ENCODE measurements around the gene DDR1. TPM values are rescaled to one million over a fixed set of nuclear protein-coding genes. Genes with fewer than 3 reads are reported as not detected.
A peak's percentile ranks its signal among the peaks of the same experiment; 100 is the strongest.

Gene DDR1
- total RNA-seq, 1 experiment from 2014 or later = 95.2 TPM

DNA sequence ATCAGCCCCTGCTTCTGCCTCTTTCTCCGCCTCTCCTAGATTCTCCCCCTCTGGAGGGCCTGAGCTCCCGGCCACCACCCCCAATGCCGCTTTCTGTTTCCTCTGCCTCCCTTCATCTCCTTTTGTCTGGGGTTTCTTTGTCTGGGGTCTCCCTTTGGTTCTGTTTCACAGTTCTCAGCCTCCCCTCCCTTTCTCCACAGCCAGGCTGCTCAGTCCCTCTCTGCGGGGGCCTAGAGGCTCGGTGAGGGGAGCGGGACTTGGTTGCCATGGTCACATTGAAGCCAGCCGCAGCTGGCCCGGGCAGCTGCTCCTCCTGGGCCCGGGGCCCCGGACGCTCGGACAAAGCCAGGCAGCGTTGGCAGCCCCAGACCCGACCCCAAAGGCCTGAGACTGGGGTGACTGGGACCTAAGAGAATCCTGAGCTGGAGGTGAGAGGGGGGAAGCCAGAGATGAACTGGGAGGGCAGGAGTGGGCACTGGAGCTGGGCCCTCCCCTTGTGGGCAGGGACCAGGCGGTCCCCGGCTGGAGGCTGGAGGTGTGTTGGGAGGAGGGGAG is 3.5 kb upstream of the DDR1 start:
- POLR2A ChIA-PET = no interaction called here
- BruUV-seq (replicated peaks) = no TSS peak
- H3K27ac ChIP-seq (ENCODE audit: low read length) = no peak overlapping the region; the same call in 1 of the 2 replicates
- no peak for ATAC-seq
- H3K27me3 ChIP-seq (ENCODE audit: control insufficient read depth, insufficient read depth, low read length) = no peaks in the 10 kb centered on the region
- no peak for TF ChIP-seq CTCF (IDR thresholded peaks at IDR 0.05)
- no peak for TF ChIP-seq TCF7L2 (IDR thresholded peaks at IDR 0.05; ENCODE audit: low read depth, low read length)
- TF ChIP-seq REST (IDR thresholded peaks at IDR 0.05; ENCODE audit: insufficient read depth in 1 of 2, low read depth in 2 of 2, low read length in 1 of 2) = no peak
- TF ChIP-seq SIN3A (IDR thresholded peaks at IDR 0.05; ENCODE audit: borderline replicate concordance, insufficient read depth, low read depth, low read length) = no peak
- no peak for TF ChIP-seq POLR2AphosphoS5 (IDR thresholded peaks at IDR 0.05; ENCODE audit: low read depth, low read length)
- in situ Hi-C loops (cut with HindIII; ENCODE audit: low pct_unique_long_range_greater_than_20kb, low sequenced_read_pairs) = no loop called here
- CTCF ChIA-PET = interaction anchor here (0.6 kb wide), 1 partner anchor 104 kb away, joined by 3 read pairs; no protein-coding TSS in a partner anchor
- no peak for DNase-seq (ENCODE audit: low read depth, low spot score)
- intact Hi-C loops (cut with micrococcal nuclease; ENCODE audit: unreplicated experiment) = no loop called here
- peaks cover 42% of the 10 kb centered on the region for H3K4me1 ChIP-seq (ENCODE audit: control insufficient read depth, insufficient read depth, low read length)
- no peak overlapping the region for H3K4me3 ChIP-seq (ENCODE audit: low read depth in 2 of 2, low read length in 2 of 2)
- no peaks in the 10 kb centered on the region for H3K9me3 ChIP-seq (ENCODE audit: control insufficient read depth, insufficient read depth, low read depth, low read length)
- no peaks in the 10 kb centered on the region for H3K36me3 ChIP-seq (ENCODE audit: control insufficient read depth, insufficient read depth, low read length)

GRCh38 chr6:30881392-30882203 is 2.7 kb upstream of the DDR1 start:
- POLR2A ChIA-PET = interaction anchor here (0.8 kb wide), 1 partner anchor 32 kb away, joined by 4 read pairs; the partner anchor contains the start of gene VARS2
- intact Hi-C loops (cut with micrococcal nuclease; ENCODE audit: unreplicated experiment) = no loop called here
- ATAC-seq (no peak), DNase-seq (ENCODE audit: low read depth, low spot score) (no peak)
- Histone ChIP-seq H3K4me1 (ENCODE audit: control insufficient read depth, insufficient read depth, low read length) (peaks cover 45% of the 10 kb centered on the region), H3K27ac (ENCODE audit: low read length) (peak overlapping the region; percentile 55), H3K36me3 (ENCODE audit: control insufficient read depth, insufficient read depth, low read length) (no peaks in the 10 kb centered on the region), H3K27me3 (ENCODE audit: control insufficient read depth, insufficient read depth, low read length) (no peaks in the 10 kb centered on the region), H3K9me3 (ENCODE audit: control insufficient read depth, insufficient read depth, low read depth, low read length) (no peaks in the 10 kb centered on the region), H3K4me3 (ENCODE audit: low read depth in 2 of 2, low read length in 2 of 2) (no peak overlapping the region)
- BruUV-seq (replicated peaks) = no TSS peak
- in situ Hi-C loops (cut with HindIII; ENCODE audit: low pct_unique_long_range_greater_than_20kb, low sequenced_read_pairs) = no loop called here
- CTCF ChIA-PET = interaction anchor here (0.5 to 1.3 kb wide), 3 partner anchors 12 to 154 kb away, joined by 3 to 4 read pairs (median 4); no protein-coding TSS in a partner anchor
- no peak for TF ChIP-seq REST (IDR thresholded peaks at IDR 0.05; ENCODE audit: insufficient read depth in 1 of 2, low read depth in 2 of 2, low read length in 1 of 2)
- TF ChIP-seq SIN3A (IDR thresholded peaks at IDR 0.05; ENCODE audit: borderline replicate concordance, insufficient read depth, low read depth, low read length) = no peak
- no peak for TF ChIP-seq TCF7L2 (IDR thresholded peaks at IDR 0.05; ENCODE audit: low read depth, low read length)
- no peak for TF ChIP-seq CTCF (IDR thresholded peaks at IDR 0.05)
- TF ChIP-seq POLR2AphosphoS5 (IDR thresholded peaks at IDR 0.05; ENCODE audit: low read depth, low read length) = no peak

All from Panc1 (cell line).